ENCODE data around the gene NEK10. TPM values are rescaled to one million over a fixed set of nuclear protein-coding genes. Genes with fewer than 3 reads are reported as not detected.

NEK10 gene
- total and polyA plus RNA-seq, 2 donors (not counting 3 experiments of a cell fraction or from before 2014, with no cell fraction given), result 0.32 to 5.0 TPM

DNA sequence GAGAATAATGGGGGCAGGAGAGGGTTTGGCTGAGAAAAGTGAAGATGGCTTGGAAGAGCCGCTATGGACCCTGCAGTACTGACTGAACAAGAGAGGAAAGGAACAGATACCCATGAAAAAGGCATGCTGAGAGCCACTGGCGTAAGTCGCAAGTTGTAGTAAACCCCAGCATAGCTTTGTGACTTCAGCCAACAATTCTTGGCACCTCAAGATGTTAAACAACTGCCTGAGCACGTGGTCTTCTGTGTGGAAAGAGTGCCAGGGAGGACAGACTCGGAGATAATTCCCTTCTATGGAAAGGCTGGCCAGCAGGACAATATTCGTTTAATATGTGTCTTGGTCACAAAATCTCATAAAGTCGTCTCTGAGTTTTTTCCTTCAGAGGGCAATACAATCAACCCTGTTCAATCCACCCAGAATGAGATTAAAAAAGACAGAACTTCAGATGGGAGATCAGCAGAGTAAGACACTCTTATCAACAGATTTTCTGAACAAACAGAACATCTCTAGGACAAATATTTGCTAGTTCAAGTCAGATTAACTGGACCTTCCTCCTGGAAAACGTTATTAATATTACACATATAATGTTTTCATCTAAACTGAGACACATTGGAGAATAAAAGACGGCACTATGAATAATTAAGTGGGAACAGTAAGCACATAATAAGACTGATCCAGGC lies 49.2 kb downstream of the NEK10 start:
- no peak for FAIRE-seq
- Histone ChIP-seq H3K27ac (ENCODE audit: insufficient read depth, low read depth, low read length) (no peak overlapping the region), H3K9me1 (replicated peaks; ENCODE audit: control insufficient read depth, extremely low read depth, insufficient read depth, low read length) (no peaks in the 10 kb centered on the region), H3K4me1 (ENCODE audit: control insufficient read depth, extremely low read depth, insufficient read depth, low read length) (no peaks in the 10 kb centered on the region), H3K4me2 (ENCODE audit: insufficient read depth, low read length) (no peak overlapping the region), H3K4me3 (replicated peaks in 1 of 3; ENCODE audit: insufficient read depth in 1 of 3, low read depth in 1 of 3, low read length in 3 of 3) (no peak overlapping the region), H2AFZ (ENCODE audit: low read depth, low read length) (no peak overlapping the region), H3K27me3 (ENCODE audit: control insufficient read depth in 2 of 2, insufficient read depth in 2 of 2, low read length in 2 of 2) (no peaks in the 10 kb centered on the region), H4K20me1 (replicated peaks; ENCODE audit: control insufficient read depth, extremely low read depth, insufficient read depth, low read length) (no peaks in the 10 kb centered on the region), H3K9ac (replicated peaks; ENCODE audit: extremely low read depth, insufficient read depth, low read length) (no peak overlapping the region), H3K9me3 (replicated peaks; ENCODE audit: control insufficient read depth, insufficient read depth, low read length) (no peaks in the 10 kb centered on the region), H3K79me2 (ENCODE audit: control insufficient read depth, insufficient read depth, low read length) (no peaks in the 10 kb centered on the region), H3K36me3 (ENCODE audit: control insufficient read depth in 2 of 2, extremely low read depth in 1 of 2, insufficient read depth in 2 of 2, low read length in 2 of 2) (no peaks in the 10 kb centered on the region)
- BruUV-seq (replicated peaks), result no TSS peak
- TF ChIP-seq GATA2 (IDR thresholded peaks at IDR 0.05; ENCODE audit: insufficient read depth, insufficient read length, low read depth, low read length), result no peak
- no peak for TF ChIP-seq MYC (IDR thresholded peaks at IDR 0.05; ENCODE audit: low read depth, low read length)
- TF ChIP-seq EZH2 (IDR thresholded peaks at IDR 0.05; ENCODE audit: borderline replicate concordance, low read depth, low read length, severe bottlenecking), result no peak
- no peak for TF ChIP-seq JUN (IDR thresholded peaks at IDR 0.05; ENCODE audit: borderline replicate concordance, insufficient read depth, insufficient read length, low read depth)
- TF ChIP-seq FOS (IDR thresholded peaks at IDR 0.05; ENCODE audit: borderline replicate concordance, insufficient read depth, low read length), result no peak
- TF ChIP-seq, protein P1, sequence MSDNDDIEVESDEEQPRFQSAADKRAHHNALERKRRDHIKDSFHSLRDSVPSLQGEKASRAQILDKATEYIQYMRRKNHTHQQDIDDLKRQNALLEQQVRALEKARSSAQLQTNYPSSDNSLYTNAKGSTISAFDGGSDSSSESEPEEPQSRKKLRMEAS (IDR thresholded peaks at IDR 0.05; ENCODE audit: insufficient read depth, insufficient read length), result no peak
- no peak for TF ChIP-seq POLR2AphosphoS5 (IDR thresholded peaks at IDR 0.05; ENCODE audit: insufficient read depth, low read depth, low read length)
- no peak for TF ChIP-seq POLR2A (IDR thresholded peaks at IDR 0.05; ENCODE audit: low read depth, low read length)
- TF ChIP-seq CTCF (IDR thresholded peaks at IDR 0.05; ENCODE audit: extremely low read depth in 1 of 2, insufficient read depth in 1 of 2, low read depth in 1 of 2, low read length in 2 of 2), result no peak
- no peak for DNase-seq (ENCODE audit: low read depth, low spot score)
- CTCF ChIA-PET, result interaction anchor here (1.2 kb wide), 1 partner anchor 362 kb away, joined by 4 read pairs; no protein-coding TSS in a partner anchor
- POLR2A ChIA-PET, result no interaction called here
- intact Hi-C loops (cut with micrococcal nuclease), result no loop called here
- dilution Hi-C loops (cut with MboI; ENCODE audit: extremely low pct_ligation_motif_present, low sequenced_read_pairs), result no loop called here
